ENCODE data around the gene RGS16.

Gene RGS16

GRCh38 chr1:182584746-182585145 lies 19.4 kb downstream of the RGS16 start:
- DNase-seq (ENCODE audit: low read depth in 3 of 3): no peak

- DNase-seq (ENCODE audit: low read depth in 3 of 3): no peak
Observed at GRCh38 chr1:182580736-182581135, 23.5 kb downstream of the RGS16 start.

- DNase-seq (ENCODE audit: low read depth in 3 of 3): no peak
Observed at GRCh38 chr1:182575540-182576149, 28.5 kb downstream of the RGS16 start.

GRCh38 chr1:182574156-182574555 lies 30.0 kb downstream of the RGS16 start:
- no peak for DNase-seq (ENCODE audit: low read depth in 3 of 3)

- no peak for DNase-seq (ENCODE audit: low read depth in 3 of 3)
Observed at GRCh38 chr1:182570611-182570970, 33.6 kb downstream of the RGS16 start.

GRCh38 chr1:182569939-182570610 lies 34.1 kb downstream of the RGS16 start:
- DNase-seq (ENCODE audit: low read depth in 3 of 3): no peak

- DNase-seq (ENCODE audit: low read depth in 3 of 3): no peak
Observed at GRCh38 chr1:182568647-182569284, 35.4 kb downstream of the RGS16 start.

GRCh38 chr1:182567629-182568028 lies 36.6 kb downstream of the RGS16 start:
- DNase-seq (ENCODE audit: low read depth in 3 of 3): no peak

- DNase-seq (ENCODE audit: low read depth in 3 of 3): no peak
Observed at GRCh38 chr1:182565537-182565936, 38.7 kb downstream of the RGS16 start.

GRCh38 chr1:182564406-182565004 lies 39.7 kb downstream of the RGS16 start:
- no peak for DNase-seq (ENCODE audit: low read depth in 3 of 3)

- DNase-seq (ENCODE audit: low read depth in 3 of 3): no peak
Observed at GRCh38 chr1:182563095-182563494, 41.1 kb downstream of the RGS16 start.

GRCh38 chr1:182561456-182561855 lies 42.7 kb downstream of the RGS16 start:
- no peak for DNase-seq (ENCODE audit: low read depth in 3 of 3)

GRCh38 chr1:182560392-182560984 lies 43.7 kb downstream of the RGS16 start:
- no peak for DNase-seq (ENCODE audit: low read depth in 3 of 3)

- DNase-seq (ENCODE audit: low read depth in 3 of 3): no peak
Observed at GRCh38 chr1:182556279-182556678, 47.9 kb downstream of the RGS16 start.

- DNase-seq (ENCODE audit: low read depth in 3 of 3): no peak
Observed at GRCh38 chr1:182555493-182555892, 48.7 kb downstream of the RGS16 start.

GRCh38 chr1:182552527-182552926 lies 51.7 kb downstream of the RGS16 start:
- no peak for DNase-seq (ENCODE audit: low read depth in 3 of 3)

GRCh38 chr1:182549811-182550210 lies 54.4 kb downstream of the RGS16 start:
- DNase-seq (ENCODE audit: low read depth in 3 of 3): no peak

- no peak for DNase-seq (ENCODE audit: low read depth in 3 of 3)
Observed at GRCh38 chr1:182549346-182549745, 54.8 kb downstream of the RGS16 start.

Data from stimulated activated CD4-positive, alpha-beta T cell treated with anti-CD3 and anti-CD28 coated beads, TNF-alpha, amount 100 ng/mL, for 4 hours (primary cell).